GM18520 (cell line): ENCODE data around the gene PIWIL4.
"Not testable (repeated sequence)": the region's sequence is repeated elsewhere in the genome, so short reads cannot be mapped to it uniquely, and the experiment has no call there.

Experiments
- ATAC-seq: cut with Tn5 transposase; IDR thresholded peaks from one replicate; pipeline ENCODE4 v1.9.1; 2021; ENCODE audit not compliant: unreplicated experiment

Gene PIWIL4

DNA sequence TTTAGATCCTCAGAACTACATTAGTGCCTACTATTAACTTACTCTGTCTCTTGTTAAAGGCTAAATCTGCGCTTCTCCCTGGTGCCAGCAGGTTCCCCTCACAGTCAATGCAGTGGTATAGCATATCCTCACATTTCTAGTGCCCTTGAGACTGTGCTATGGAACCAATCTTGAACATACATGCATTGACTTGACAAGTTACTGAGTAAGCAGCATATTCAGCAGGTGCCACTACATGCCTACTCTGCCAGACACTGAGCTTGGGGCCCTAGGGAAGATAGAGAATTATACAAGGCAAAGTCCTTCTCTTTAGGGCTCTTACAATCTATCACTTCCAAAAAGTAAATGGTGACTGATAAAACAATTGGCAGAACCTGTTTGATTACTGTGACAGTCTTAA lies 20.3 kb upstream of the PIWIL4 start:
- ATAC-seq, result no peak

DNA sequence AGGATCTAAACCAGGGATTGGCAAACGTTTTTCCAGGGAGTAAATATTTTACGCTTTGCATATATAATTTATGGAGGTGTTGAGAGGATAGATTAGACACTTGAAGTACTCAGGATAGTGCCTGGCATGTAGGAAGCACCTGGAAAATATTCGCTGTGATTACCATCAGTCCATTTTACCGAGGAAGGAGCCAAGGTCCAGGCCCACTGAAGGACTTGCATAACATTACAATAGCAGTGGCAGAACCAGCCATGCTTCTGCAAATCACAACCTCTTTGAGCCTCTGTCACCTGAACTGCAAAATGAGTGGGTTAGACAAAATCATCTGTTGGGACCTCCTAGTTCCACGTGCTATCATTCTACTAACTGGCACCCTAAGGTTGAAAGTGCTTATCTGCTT lies 18.0 kb upstream of the PIWIL4 start:
- no peak for ATAC-seq

DNA sequence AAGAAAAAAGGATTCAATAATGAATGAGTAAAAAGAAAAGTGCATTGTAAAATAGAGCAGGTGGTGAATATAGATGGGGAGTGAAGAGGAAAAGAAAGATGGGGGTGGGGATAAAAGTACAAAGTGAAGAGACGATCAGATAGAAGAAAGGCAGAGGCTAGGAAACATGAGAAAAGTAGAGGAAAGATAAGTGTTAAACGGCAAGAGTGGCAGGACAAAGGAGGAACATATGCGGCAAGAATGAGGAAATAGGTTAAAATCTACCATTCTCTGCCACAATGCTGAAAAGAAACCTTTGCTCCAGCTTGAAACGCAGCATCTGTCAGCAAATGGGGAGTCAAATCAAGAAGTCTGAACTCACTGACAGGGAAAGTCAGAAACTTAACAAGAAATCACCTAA lies 16.7 kb upstream of the PIWIL4 start:
- ATAC-seq, result no peak

DNA sequence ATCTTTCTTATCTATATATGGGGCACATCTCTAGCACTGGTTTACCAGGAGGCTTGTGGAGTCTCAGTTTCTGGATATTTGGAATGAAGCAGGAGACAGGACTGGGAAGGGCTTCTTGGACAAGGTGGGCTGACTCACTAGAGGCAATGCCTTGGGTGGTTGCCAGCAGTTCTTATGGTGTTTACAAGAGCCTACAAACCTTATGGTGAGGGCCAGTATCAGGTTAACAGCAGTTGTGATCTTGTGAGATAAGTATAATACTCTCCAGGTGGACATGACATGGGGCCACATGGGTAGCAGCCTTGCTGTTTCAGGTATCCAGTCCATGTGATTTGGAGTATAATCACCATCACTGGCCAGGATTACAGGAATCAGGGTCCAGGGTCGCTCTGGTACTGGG lies 13.2 kb upstream of the PIWIL4 start:
- no peak for ATAC-seq

DNA sequence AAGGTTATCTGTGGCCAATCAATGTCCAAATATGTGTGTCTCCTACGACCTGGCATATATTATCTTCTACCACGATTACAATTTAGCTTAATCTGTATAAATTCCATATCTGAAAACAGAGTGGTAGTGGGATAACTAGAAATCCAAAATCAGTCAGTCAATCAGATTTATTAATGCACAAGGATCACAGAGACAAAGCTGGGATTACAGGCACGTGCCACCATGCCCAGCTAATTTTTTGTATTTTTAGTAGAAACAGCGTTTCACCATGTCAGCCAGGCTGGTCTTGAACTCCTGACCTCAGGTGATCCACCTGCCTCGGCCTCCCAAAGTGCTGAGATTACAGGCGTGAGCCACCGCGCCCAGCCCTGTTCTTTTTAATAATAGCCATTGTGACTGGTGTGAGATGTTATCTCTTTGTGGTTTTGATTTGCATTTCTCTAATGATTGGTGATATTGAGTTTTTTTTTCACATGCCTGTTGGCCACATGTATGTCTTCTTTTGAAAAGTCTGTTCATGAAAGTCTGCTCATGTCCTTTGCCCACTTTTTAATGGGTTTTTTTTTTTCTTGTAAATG lies 11.3 kb upstream of the PIWIL4 start:
- not testable (repeated sequence) for ATAC-seq

DNA sequence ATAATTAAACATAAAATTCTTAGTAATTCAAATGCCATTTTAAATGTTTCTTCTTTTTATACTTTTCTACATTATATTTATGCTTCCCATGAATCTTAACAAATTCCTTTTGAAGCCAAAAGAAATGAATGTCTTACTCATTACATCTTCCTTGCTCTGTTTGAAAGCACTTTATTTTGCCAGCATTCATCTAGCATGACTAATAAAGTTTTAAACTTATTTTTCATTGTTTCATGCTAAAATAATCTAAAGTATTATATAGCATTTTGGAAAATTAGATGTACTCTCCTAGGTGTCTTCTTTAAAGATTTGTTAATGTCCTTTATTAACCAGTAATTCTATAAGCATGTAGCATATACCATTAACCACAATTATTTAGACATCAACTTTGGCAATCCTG lies 9.7 kb upstream of the PIWIL4 start:
- no peak for ATAC-seq

DNA sequence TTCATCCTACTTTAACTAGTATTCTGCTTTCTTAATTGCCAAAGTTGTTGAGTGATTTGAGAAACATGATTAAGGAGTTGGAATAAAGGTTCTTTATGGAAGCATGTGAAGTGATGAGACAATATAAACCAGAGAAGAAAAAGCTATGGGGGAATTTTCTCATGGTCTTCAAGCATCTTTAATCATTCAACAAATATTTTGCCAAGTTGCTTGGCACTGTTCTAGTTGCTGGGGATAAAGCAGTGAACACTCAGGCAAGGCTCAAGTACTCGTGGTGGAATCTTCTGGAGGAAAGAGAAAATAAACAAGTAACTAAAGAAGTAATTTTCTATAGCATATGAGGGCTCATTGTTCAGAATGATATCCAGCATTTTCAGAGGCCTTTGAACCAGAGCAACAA lies 9.2 kb upstream of the PIWIL4 start:
- ATAC-seq, result no peak

DNA sequence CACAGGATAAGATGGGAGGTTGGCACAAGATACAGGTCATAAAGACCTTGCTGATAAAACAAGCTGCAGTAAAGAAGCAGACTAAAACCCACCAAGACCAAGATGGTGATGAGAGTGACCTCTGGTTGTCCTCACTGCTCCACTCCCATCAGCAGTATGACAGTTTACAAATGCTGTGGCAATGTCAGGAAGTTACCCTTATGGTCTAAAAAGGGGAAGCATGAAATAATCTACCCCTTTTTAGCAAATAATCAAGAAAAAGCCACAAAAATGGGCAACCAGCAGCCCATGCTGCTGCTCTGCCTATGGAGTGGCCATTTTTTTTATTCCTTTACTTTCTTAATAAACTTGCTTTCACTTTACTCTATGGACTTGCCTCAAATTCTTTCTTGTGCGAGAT lies 8.7 kb upstream of the PIWIL4 start:
- ATAC-seq, result no peak

DNA sequence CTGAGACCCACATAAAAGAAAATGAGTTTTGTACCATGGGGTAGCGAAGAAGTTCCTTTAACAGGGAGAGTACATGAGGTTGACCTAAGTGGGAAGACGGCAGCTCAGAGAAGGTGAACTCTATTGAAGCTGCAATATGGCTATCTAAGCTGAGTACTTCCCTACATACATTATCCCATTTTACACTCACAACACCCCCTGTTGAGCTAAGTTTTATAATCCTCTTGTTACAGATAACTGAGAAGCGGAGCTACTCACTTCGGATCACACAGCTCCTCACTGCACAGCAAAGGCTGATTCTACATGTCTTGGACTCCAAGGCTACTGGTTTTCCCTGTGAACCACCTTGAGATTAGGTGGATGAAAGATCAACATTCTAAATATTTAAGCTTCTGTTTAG lies 8.2 kb upstream of the PIWIL4 start:
- ATAC-seq, result no peak

DNA sequence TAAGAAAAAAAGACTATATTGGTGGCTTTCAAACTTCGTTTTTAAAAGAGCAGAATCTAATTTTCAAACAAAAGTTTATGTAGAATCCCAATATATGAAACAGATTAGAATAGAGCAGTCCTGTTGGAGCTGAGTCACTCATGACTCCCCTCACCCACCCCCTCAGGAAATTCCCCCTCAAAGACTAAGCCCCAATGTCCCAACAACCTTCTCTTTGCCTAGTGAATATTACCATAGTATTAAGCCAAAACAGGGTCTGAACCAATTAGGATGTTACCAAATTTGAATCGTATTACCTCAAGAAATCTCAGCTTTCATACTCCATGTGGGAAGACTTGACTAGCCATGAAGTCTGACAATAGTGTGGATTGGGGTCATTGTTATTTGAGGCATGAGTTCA lies 7.8 kb upstream of the PIWIL4 start:
- ATAC-seq, result no peak

DNA sequence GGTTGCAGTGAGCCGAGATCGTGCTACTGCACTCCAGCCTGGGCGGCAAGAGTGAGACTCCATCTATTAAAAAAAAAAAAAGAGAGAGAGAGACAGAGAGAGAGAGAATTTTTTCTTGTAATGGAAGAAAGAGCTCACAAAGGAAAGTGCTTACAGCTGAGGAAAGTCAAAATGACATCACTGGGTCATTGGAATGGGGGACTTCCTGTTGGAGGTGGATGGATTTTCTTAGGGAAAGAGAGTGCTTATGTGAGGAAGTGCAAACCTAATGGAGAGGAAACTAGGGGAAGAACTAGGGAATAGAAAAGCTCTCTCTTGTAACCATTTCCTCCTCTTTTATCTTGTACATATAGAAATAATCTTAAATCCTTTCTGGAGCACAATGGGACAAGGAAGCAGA lies 6.3 kb upstream of the PIWIL4 start:
- no peak for ATAC-seq

DNA sequence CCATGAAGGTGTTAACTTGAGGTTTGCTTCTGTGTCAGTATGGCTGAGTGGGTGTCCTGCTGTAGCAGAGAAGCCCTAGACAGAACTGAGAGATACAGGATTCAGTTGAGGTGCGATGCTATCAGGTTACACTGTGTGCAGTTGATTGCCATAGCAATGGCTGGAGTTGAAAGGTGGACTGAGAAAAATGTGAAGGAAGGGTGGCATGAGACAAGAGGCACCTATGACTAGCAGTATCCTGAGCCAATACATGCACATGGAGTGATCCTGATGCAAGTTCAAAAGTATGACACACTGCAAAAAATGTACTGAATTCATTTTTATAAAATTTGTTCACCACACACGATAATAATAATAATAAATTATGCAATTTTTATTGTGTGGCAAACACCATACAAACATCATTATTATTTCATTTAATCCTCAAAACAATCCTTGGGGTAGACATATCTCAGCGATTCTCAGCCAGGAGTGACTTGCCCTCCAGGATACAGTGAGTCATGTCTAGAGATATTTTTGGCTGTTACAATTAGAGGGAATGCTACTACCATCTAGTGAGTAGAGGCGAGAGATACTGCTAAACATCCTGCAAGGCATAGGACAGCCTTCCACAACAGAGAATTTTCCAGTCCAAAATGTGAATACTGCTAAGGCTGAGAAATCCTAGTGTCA lies 3.9 kb upstream of the PIWIL4 start:
- no peak for ATAC-seq

DNA sequence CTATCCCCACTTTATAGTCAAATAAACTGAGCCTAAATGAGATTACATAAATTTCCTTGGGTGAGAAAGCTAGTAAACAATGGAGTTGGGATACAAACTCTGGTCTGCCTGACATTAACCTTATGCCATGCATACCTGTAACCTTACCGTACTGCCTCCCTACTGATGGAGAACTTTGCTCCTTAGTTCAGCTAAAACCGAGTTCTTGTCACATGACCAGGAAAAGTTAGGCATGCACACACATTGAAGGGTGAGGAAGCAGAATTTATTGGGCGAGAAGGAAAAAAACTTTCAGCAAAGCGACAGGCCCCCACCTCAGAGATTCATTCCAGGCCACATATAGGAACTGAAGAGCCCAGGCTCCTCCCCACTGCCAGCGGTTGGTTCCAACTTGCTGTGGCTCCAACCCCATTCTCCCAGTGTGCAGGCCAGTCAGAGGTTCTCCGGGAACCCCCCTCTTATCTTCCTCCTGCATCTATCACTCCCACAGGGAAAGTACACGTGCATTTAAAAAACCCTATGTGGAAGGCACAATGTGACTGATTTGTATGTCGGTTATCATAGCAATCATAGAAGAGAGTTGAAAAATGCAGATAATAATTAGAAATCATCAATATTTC lies 3.2 kb upstream of the PIWIL4 start:
- no peak for ATAC-seq

DNA sequence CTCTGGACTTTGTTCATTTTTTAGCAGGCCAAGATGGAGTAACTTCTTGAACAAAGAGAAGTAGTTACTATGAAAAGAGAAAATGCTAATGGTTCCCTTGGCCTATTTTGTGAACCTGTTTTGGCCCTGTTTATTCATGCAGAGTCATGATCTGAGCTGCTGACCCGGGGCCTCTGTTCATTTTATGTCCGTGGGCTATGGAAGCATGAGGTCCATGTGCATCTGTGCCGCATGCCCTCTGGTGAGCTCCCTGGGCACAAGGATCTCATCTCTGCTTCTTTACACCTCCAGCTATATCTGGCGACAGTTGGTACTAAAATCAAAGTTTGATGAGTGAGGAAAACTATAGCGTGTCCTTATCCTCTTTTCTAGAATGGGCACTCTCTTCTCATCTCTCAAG lies 1.0 kb downstream of the PIWIL4 start:
- no peak for ATAC-seq

DNA sequence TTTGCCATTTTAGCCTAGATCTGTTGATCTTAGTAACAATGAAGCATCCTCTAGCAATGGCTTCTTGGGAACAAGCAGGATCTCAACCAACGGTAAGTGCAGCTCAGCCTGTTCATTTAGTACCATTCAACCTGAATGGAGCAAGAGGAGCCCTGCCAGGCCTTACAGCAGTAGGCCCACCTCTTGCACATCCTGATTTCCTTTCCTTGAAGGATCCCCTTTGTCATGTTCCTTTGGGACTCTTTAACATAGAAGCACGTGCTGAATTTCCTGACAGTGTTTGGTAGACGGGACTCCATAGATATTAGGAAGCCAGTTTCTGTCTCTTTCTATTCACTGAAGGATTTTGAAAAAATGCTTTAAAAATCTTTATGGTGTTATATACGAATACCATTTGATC lies 1.5 kb downstream of the PIWIL4 start:
- ATAC-seq, result no peak

DNA sequence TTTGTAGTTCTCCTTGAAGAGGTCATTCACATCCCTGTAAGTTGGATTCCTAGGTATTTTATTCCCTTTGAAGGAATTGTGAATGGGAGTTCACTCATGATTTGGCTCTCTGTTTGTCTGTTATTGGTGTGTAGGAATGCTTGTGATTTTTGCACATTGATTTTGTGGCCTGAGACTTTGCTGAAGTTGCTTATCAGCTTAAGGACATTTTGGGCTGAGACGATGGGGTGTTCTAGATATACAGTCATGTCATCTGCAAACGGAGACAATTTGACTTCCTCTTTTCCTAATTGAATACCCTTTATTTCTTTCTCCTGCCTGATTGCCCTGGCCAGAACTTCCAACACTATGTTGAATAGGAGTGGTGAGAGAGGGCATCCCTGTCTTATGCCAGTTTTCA lies 5.8 kb downstream of the PIWIL4 start:
- ATAC-seq, result not testable (repeated sequence)

DNA sequence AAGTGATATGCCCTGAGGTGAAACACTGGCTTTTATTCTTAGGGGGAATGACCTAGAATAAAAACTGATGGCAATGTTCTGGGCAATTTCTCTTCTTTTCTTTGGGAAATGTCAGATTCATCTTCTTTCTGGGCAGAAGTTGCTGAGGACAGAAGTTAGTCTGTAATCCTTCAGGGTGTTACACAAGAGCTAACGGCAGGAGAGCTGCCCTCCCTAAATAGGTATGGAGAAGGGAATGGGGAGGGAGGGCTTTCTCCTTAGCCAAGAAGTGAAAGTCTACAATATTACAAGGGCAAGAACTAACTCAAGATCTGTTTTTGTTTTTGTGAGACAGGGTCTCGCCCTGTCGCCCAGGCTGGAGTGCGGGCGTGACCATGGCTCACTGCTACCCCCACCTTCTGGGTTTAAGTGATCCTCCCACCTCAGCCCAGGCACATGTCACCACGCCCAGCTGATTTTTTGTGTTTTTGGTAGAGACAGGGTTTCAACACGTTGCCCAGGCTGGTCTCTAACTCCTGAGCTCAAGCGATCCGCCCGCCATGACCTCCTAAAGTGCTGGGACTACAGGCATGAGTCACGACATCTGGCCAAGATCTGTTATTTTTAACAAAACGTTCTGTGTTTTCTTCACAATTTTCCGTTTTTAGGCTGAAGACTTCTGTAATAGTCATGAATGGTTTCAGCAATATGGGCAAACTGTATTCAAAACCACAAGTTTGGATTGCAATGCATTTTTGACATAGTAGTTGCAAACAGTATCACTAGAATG lies 7.2 kb downstream of the PIWIL4 start:
- no peak for ATAC-seq

DNA sequence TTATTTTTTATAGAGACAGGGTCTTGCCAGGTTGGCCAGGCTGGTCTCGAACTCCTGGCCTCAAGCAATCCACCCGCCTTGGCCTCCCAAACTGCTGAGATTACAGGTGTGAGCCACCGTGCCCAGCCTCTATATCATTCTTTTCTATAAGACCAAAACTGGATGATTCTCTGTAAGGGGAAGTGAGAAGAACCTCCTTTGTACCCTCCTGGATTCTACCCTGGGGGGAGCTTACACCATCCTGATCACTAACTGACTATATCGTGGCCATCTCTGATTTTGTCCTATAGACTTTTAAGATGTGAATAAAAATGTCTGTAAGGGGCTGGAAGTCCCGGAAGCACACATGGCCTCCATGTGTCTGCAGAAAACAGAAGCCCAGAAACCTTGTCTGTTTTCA lies 9.1 kb downstream of the PIWIL4 start:
- ATAC-seq, result no peak

DNA sequence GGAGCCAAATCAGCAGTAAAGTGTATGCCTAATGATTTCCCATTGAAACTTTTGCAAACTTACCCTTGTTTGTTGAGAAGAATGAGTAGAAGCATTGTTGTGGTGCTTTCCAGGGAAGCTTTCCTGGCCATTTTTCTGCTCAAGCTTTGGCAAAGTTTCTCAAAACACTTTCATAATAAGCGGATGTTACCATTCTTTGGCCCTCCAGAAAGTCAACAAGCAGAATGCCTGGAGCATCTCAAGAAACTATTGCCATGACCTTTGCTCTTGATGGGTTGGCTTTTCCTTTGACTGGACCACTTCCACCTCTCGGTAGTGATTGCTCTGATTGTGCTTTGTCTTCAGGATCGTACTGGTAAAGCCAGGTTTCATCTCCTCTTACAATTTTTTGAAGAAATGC lies 10.7 kb downstream of the PIWIL4 start:
- no peak for ATAC-seq

DNA sequence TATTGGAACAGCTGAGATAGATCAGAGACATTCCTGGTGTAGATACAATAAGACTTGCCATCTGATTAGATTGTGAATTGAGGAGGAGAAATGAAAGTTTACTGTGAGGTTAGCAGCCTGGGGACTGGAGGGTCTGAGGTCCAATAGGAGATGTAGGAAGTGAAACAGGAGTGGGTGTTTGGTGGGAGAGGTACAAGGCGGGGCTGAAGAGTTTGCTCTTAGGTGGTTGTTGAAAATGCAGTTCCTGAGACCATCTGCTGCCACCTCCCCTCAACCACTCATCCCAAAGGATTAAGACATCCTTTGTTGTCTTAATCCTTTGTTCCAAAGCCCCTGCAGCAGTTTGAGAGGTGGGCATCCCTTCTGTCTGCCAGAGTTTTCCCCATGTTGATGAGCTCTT lies 14.8 kb downstream of the PIWIL4 start:
- ATAC-seq, result peak; percentile 31

DNA sequence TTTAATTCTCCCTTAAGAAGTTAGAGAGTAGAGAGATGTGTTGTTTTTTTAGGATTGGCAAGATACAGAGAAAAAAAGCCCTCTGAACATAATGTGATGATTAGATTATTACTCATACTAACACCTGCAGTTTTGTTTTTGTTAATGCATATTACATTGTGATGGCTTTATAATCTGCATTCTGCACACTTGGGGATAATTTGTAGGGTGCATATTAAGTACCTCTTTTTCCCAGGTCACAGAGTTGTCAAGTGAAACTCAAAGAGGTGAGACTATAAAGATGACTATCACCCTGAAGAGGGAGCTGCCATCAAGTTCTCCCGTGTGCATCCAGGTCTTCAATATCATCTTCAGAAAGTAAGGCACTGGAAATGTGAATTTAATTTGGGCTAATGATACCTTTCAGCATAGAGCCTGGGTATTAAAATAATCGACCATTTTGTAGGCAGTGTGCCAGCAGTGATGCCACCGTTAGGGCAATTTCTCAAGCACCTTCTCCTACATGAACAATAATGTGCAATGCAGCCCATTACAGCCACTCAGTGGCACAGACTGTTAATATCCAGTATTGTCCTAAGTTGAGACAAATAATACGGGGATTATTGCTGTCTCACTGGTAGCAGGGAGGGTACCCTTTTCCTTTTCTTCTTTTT lies 16.2 kb downstream of the PIWIL4 start:
- ATAC-seq, result peak; percentile 25
